ENCODE data around the gene C9orf152. TPM values are rescaled to one million over a fixed set of nuclear protein-coding genes. Genes with fewer than 3 reads are reported as not detected.

Gene C9orf152
- polyA plus RNA-seq, 1 of the 3 experiments (the other 2 are of a cell fraction) = not detected

GRCh38 chr9:110160123-110160522 is 47.8 kb downstream of the C9orf152 start:
- TF ChIP-seq FOXM1 (IDR thresholded peaks at IDR 0.05; ENCODE audit: low read depth) (no peak), POLR2AphosphoS5 (IDR thresholded peaks at IDR 0.05; ENCODE audit: low read depth, low read length) (peak; percentile 6; the same call in 1 of the 2 replicates)
- Histone ChIP-seq H2AFZ (ENCODE audit: low read depth) (no peak overlapping the region), H3K4me1 (ENCODE audit: control insufficient read depth in 1 of 2, insufficient read depth in 2 of 2, low read depth in 1 of 2, low read length in 1 of 2) (peaks cover 0 to 13% of the 10 kb centered on the region in 2 experiments; a peak in 1 of 4 replicates), H4K20me1 (ENCODE audit: insufficient read depth) (peaks cover 97% of the 10 kb centered on the region), H3K9ac (no peak overlapping the region), H3K9me2 (no peaks in the 10 kb centered on the region), H3K36me3 (replicated peaks in 1 of 2; ENCODE audit: control insufficient read depth in 1 of 2, insufficient read depth in 2 of 2, low read length in 1 of 2) (peaks cover 8 to 24% of the 10 kb centered on the region in 2 experiments), H3K27ac (ENCODE audit: low read depth in 2 of 2, low read length in 1 of 2) (no peak overlapping the region), H3K4me2 (no peak overlapping the region), H3K27me3 (ENCODE audit: insufficient read depth) (no peaks in the 10 kb centered on the region), H3F3A (replicated peaks; ENCODE audit: insufficient read depth) (peaks cover 11% of the 10 kb centered on the region), H3K79me2 (ENCODE audit: insufficient read depth) (peaks cover 100% of the 10 kb centered on the region), H3K9me3 (no peaks in the 10 kb centered on the region), H3K4me3 (ENCODE audit: low read depth in 2 of 2, low read length in 1 of 2) (no peak overlapping the region)
- ChIA-PET CTCF (interaction anchor here (1.0 kb wide), 1 partner anchor 257 kb away, joined by 3 read pairs; no protein-coding TSS in a partner anchor), POLR2A (no interaction called here)
- DNase-seq = no peak
- WGBS (ENCODE audit: low lambda C conversion rate) = 75% methylated on average over 1 of the region's 1 CpG

GRCh38 chr9:110157823-110158664 is 49.9 kb downstream of the C9orf152 start:
- Histone ChIP-seq H3K9me3 (no peaks in the 10 kb centered on the region), H3K27ac (ENCODE audit: low read depth in 2 of 2, low read length in 1 of 2) (no peak overlapping the region; a peak in 1 of 4 replicates), H3K4me2 (no peak overlapping the region), H3K9me2 (no peaks in the 10 kb centered on the region), H3K4me3 (ENCODE audit: low read depth in 2 of 2, low read length in 1 of 2) (no peak overlapping the region), H3K4me1 (ENCODE audit: control insufficient read depth in 1 of 2, insufficient read depth in 2 of 2, low read depth in 1 of 2, low read length in 1 of 2) (peaks cover 0 to 13% of the 10 kb centered on the region in 2 experiments; a peak in 1 of 4 replicates), H3F3A (replicated peaks; ENCODE audit: insufficient read depth) (peaks cover 6% of the 10 kb centered on the region), H3K9ac (no peak overlapping the region), H3K36me3 (replicated peaks in 1 of 2; ENCODE audit: control insufficient read depth in 1 of 2, insufficient read depth in 2 of 2, low read length in 1 of 2) (peaks cover 4 to 21% of the 10 kb centered on the region in 2 experiments), H3K79me2 (ENCODE audit: insufficient read depth) (peaks cover 100% of the 10 kb centered on the region), H3K27me3 (ENCODE audit: insufficient read depth) (no peaks in the 10 kb centered on the region), H4K20me1 (ENCODE audit: insufficient read depth) (peaks cover 99% of the 10 kb centered on the region), H2AFZ (ENCODE audit: low read depth) (no peak overlapping the region)
- 74% methylated on average over 9 of the region's 9 CpGs for WGBS (ENCODE audit: low lambda C conversion rate)
- no peak for DNase-seq
- POLR2A ChIA-PET = no interaction called here
- no peak for TF ChIP-seq IRF3 (IDR thresholded peaks at IDR 0.05; ENCODE audit: low read depth, low read length)
- no peak for TF ChIP-seq MAX (IDR thresholded peaks at IDR 0.05; ENCODE audit: low read depth)
- no peak for TF ChIP-seq ZBTB33 (IDR thresholded peaks at IDR 0.05; ENCODE audit: borderline replicate concordance, low read depth)
- CTCF ChIA-PET = interaction anchor here (1.2 kb wide), 1 partner anchor 255 kb away, joined by 5 read pairs; no protein-coding TSS in a partner anchor
